GM23338 (cell line): ENCODE measurements around the gene AGPS. TPM values are rescaled to one million over a fixed set of nuclear protein-coding genes. Genes with fewer than 3 reads are reported as not detected.

Experiments used
- ATAC-seq: fragments of 200-7000 bp; cut with Tn5 transposase; 3 replicates; pipeline ENCODE4 v1.9.1; 2020
- DNase-seq: peaks from one replicate; pipeline ENCODE4 v3.0.0-alpha.2; 2015; ENCODE audit warnings: low spot score
- H2AFZ ChIP-seq: fragments of 200-600 bp; sonication (generic); 2 replicates; pipeline ENCODE4 v1.8.0; 2016; ENCODE audit warnings: antibody characterized with exemption, mild to moderate bottlenecking, moderate library complexity
- H3F3A ChIP-seq: fragments of 200-600 bp; sonication (generic); replicated peaks from 2 replicates; pipeline ENCODE4 v1.8.0; 2017; ENCODE audit warnings: antibody characterized with exemption, mixed run types, low read depth
- H3K27ac ChIP-seq: fragments of 200-600 bp; sonication (generic); 2 replicates; pipeline ENCODE4 v1.6.1; 2016; ENCODE audit warnings: low read depth
- H3K27me3 ChIP-seq: fragments of 200-600 bp; sonication (generic); 2 replicates; pipeline ENCODE4 v1.8.0; 2016; ENCODE audit warnings: mild to moderate bottlenecking, mixed run types, moderate library complexity; ENCODE audit not compliant: insufficient read depth
- H3K36me3 ChIP-seq: fragments of 200-600 bp; sonication (generic); 2 replicates; pipeline ENCODE4 v1.8.0; 2016; ENCODE audit warnings: mild to moderate bottlenecking; ENCODE audit not compliant: insufficient read depth
- H3K4me1 ChIP-seq: fragments of 200-600 bp; sonication (generic); 2 replicates; pipeline ENCODE4 v1.8.0; 2016; ENCODE audit warnings: mild to moderate bottlenecking, moderate library complexity; ENCODE audit not compliant: insufficient read depth
- H3K4me2 ChIP-seq: fragments of 200-600 bp; sonication (generic); 2 replicates; pipeline ENCODE4 v1.7.1; 2017; ENCODE audit warnings: mixed run types
- H3K4me3 ChIP-seq: fragments of 200-600 bp; sonication (generic); 2 replicates; pipeline ENCODE4 v1.6.1; 2016; ENCODE audit warnings: mixed run types
- H3K79me2 ChIP-seq: fragments of 200-600 bp; sonication (generic); replicated peaks from 2 replicates; pipeline ENCODE4 v1.8.0; 2017; ENCODE audit warnings: mild to moderate bottlenecking; ENCODE audit not compliant: insufficient read depth
- H3K9me2 ChIP-seq: fragments of 200-600 bp; sonication (generic); 2 replicates; pipeline ENCODE4 v1.8.0; 2017; ENCODE audit not compliant: insufficient read depth
- H4K20me1 ChIP-seq: fragments of 200-600 bp; sonication (generic); replicated peaks from 2 replicates; pipeline ENCODE4 v1.8.0; 2017; ENCODE audit warnings: mild to moderate bottlenecking; ENCODE audit not compliant: insufficient read depth
- H3K27ac Mint-ChIP-seq: 2 replicates; pipeline ENCODE4 v1.8.0; 2020; ENCODE audit warnings: inconsistent platforms, mild to moderate bottlenecking, moderate library complexity, mixed read lengths
- H3K27me3 Mint-ChIP-seq: 3 replicates; pipeline ENCODE4 v1.8.0; 2022; ENCODE audit warnings: low read depth, mild to moderate bottlenecking, moderate library complexity, mixed read lengths, inconsistent platforms; ENCODE audit not compliant: insufficient read depth, poor library complexity
- H3K36me3 Mint-ChIP-seq: 3 replicates; pipeline ENCODE4 v1.8.0; 2021; ENCODE audit warnings: low read depth, mild to moderate bottlenecking, inconsistent platforms, moderate library complexity, mixed read lengths
- H3K4me1 Mint-ChIP-seq: 3 replicates; pipeline ENCODE4 v1.8.0; 2020; ENCODE audit warnings: mild to moderate bottlenecking, inconsistent platforms, mixed read lengths
- H3K4me3 Mint-ChIP-seq: 3 replicates; pipeline ENCODE4 v1.8.0; 2021; ENCODE audit warnings: moderate library complexity, mild to moderate bottlenecking, inconsistent platforms, mixed read lengths
- H3K9me3 Mint-ChIP-seq: 3 replicates; pipeline ENCODE4 v1.8.0; 2020; ENCODE audit warnings: moderate library complexity, mild to moderate bottlenecking, inconsistent platforms, mixed read lengths
- CREB1 ChIP-seq: fragments of 250-450 bp; sonication (Bioruptor Pico); IDR thresholded peaks from 2 replicates; pipeline ENCODE4 v1.5.0; 2020; ENCODE audit warnings: low read depth, mild to moderate bottlenecking, moderate library complexity
- CTCF ChIP-seq, 2 experiments: fragments of 200-600 bp in 1 of 2; sonication (generic) in 1 of 2; conservative IDR thresholded peaks; 2 replicates each; pipeline versions ENCODE4 v1.5.1 to v1.6.1; 2016 to 2017; ENCODE audit warnings: antibody characterized with exemption in 2 of 2, low read depth in 2 of 2, mild to moderate bottlenecking in 2 of 2, moderate library complexity in 1 of 2
- ETS1 ChIP-seq: IDR thresholded peaks from 2 replicates; pipeline ENCODE4 v1.6.1; 2016; ENCODE audit warnings: antibody characterized with exemption
- EZH2 ChIP-seq: fragments of 200-600 bp; sonication (generic); IDR thresholded peaks from one replicate; pipeline ENCODE4 v1.8.0; 2017; ENCODE audit warnings: antibody characterized with exemption, mild to moderate bottlenecking, low read depth; ENCODE audit not compliant: unreplicated experiment
- EZH2phosphoT487 ChIP-seq: fragments of 200-600 bp; sonication (generic); IDR thresholded peaks from one replicate; pipeline ENCODE4 v1.8.1; 2018; ENCODE audit warnings: antibody characterized with exemption; ENCODE audit not compliant: unreplicated experiment
- JUNB ChIP-seq: IDR thresholded peaks from one replicate; pipeline ENCODE4 v1.6.1; 2016; ENCODE audit warnings: antibody characterized with exemption; ENCODE audit not compliant: unreplicated experiment
- NANOG ChIP-seq: IDR thresholded peaks from 2 replicates; pipeline ENCODE4 v1.6.1; 2016; ENCODE audit warnings: antibody characterized with exemption, borderline replicate concordance
- POLR2AphosphoS5 ChIP-seq: IDR thresholded peaks from 2 replicates; pipeline ENCODE4 v1.6.1; 2016; ENCODE audit warnings: antibody characterized with exemption, low read depth
- REST ChIP-seq: IDR thresholded peaks from one replicate; pipeline ENCODE4 v1.6.1; 2018; ENCODE audit warnings: antibody characterized with exemption; ENCODE audit not compliant: unreplicated experiment
- ZNF114 ChIP-seq: fragments of 250-450 bp; sonication (Bioruptor Pico); IDR thresholded peaks from 2 replicates; pipeline ENCODE4 v1.5.0; 2020; ENCODE audit warnings: mild to moderate bottlenecking, moderate library complexity
- ZNF331 ChIP-seq: fragments of 250-450 bp; sonication (Bioruptor Pico); IDR thresholded peaks from 2 replicates; pipeline ENCODE4 v1.5.0; 2020; ENCODE audit warnings: low read depth, mild to moderate bottlenecking, moderate library complexity
- polyA plus RNA-seq: library from polyadenylated mRNA; unstranded; fragments of >200 nt; fragmentation: Nextera tagmentation; extraction: Ambion mirVana; gene quantifications from 2 replicates; pipeline ENCODE4 v1.2.1, GENCODE V29; 2016
- total RNA-seq: library from RNA; depleted of rRNA; stranded (reverse); fragments of >200 nt; shearing (Covaris generic); gene quantifications from 2 replicates; pipeline ENCODE4 v1.2.3, GENCODE V29; 2014

AGPS gene
- total and polyA plus RNA-seq, 2 experiments from 2014 or later = 14.6 to 73.2 TPM

GRCh38 chr2:177406182-177406581 lies 13.6 kb downstream of the AGPS start:
- peaks cover 7% of the 10 kb centered on the region; the same call in 2 of the 3 replicates for H3K4me1 Mint-ChIP-seq
- Histone ChIP-seq H2AFZ (no peak overlapping the region), H3K4me2 (no peak overlapping the region), H3K4me1 (no peaks in the 10 kb centered on the region; the same call in 1 of the 2 replicates), H3F3A (no peaks in the 10 kb centered on the region), H3K9me2 (no peaks in the 10 kb centered on the region; the same call in 1 of the 2 replicates), H3K79me2 (peaks cover 94% of the 10 kb centered on the region), H3K27me3 (no peaks in the 10 kb centered on the region), H3K36me3 (no peaks in the 10 kb centered on the region), H4K20me1 (peaks cover 24% of the 10 kb centered on the region; the same call in 1 of the 2 replicates), H3K27ac (no peak overlapping the region), H3K4me3 (no peak overlapping the region)
- TF ChIP-seq EZH2phosphoT487 (no peak), EZH2 (no peak), ZNF114 (no peak), POLR2AphosphoS5 (no peak), ZNF331 (CRISPR knock-in tag) (no peak)
- H3K27ac Mint-ChIP-seq = no peak overlapping the region
- H3K4me3 Mint-ChIP-seq = no peak overlapping the region
- no peak for ATAC-seq
- no peak for DNase-seq
- peaks cover 13% of the 10 kb centered on the region; the same call in 2 of the 3 replicates for H3K36me3 Mint-ChIP-seq
- no peaks in the 10 kb centered on the region for H3K27me3 Mint-ChIP-seq
- H3K9me3 Mint-ChIP-seq = peaks cover 5% of the 10 kb centered on the region; the same call in 2 of the 3 replicates

GRCh38 chr2:177407031-177407430 lies 14.5 kb downstream of the AGPS start:
- peaks cover 5% of the 10 kb centered on the region; the same call in 2 of the 3 replicates for H3K9me3 Mint-ChIP-seq
- Histone ChIP-seq H3K4me2 (no peak overlapping the region), H4K20me1 (peaks cover 24% of the 10 kb centered on the region; the same call in 1 of the 2 replicates), H3K9me2 (no peaks in the 10 kb centered on the region; the same call in 1 of the 2 replicates), H3K79me2 (peaks cover 94% of the 10 kb centered on the region), H3K36me3 (no peaks in the 10 kb centered on the region), H3F3A (no peaks in the 10 kb centered on the region), H3K4me3 (no peak overlapping the region), H3K4me1 (no peaks in the 10 kb centered on the region; the same call in 1 of the 2 replicates), H3K27me3 (no peaks in the 10 kb centered on the region), H2AFZ (no peak overlapping the region), H3K27ac (no peak overlapping the region)
- peaks cover 13% of the 10 kb centered on the region; the same call in 2 of the 3 replicates for H3K36me3 Mint-ChIP-seq
- no peak overlapping the region for H3K27ac Mint-ChIP-seq
- H3K4me3 Mint-ChIP-seq = no peak overlapping the region
- DNase-seq = no peak
- H3K4me1 Mint-ChIP-seq = peaks cover 11% of the 10 kb centered on the region; the same call in 2 of the 3 replicates
- no peak for ATAC-seq
- peaks cover 4% of the 10 kb centered on the region for H3K27me3 Mint-ChIP-seq
- TF ChIP-seq POLR2AphosphoS5 (no peak), REST (no peak), NANOG (no peak), ETS1 (no peak), JUNB (no peak), CTCF (conservative IDR thresholded peaks at IDR 0.05; ENCODE audit: low read depth in 2 of 2) (no peak), CREB1 (CRISPR knock-in tag) (no peak)
